Measurements from ENCODE around the gene XPR1. TPM values are rescaled to one million over a fixed set of nuclear protein-coding genes. Genes with fewer than 3 reads are reported as not detected.

Gene XPR1
- total RNA-seq, 2 donors from 2014 or later, result 39.3 to 50.9 TPM

DNA sequence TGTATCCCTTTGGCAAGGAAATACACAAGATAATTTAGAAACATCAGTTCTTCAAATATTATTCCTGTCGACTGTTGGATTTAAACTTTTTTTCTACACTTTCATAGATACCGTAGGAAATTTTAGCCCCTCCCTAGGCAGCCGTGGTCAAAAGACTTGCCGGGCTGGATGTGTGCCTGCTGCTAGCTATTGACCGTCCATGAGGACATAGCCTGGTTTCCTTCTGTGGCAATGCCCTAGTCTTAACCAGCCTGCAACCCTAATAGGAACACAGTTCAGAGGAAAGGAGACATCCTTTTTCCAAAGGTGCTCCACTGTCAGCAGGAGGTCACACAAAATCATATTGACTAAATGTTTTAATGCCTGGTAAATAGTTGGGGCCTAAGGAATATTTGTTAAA, 260.4 kb downstream of the XPR1 start:
- Mint-ChIP-seq H3K4me3 (no peak overlapping the region), H3K27me3 (ENCODE audit: insufficient read depth) (no peaks in the 10 kb centered on the region), H3K4me1 (peaks cover 8% of the 10 kb centered on the region), H3K27ac (no peak overlapping the region), H3K36me3 (ENCODE audit: low read depth) (no peaks in the 10 kb centered on the region), H3K9me3 (no peaks in the 10 kb centered on the region)
- Histone ChIP-seq H3K9me3 (ENCODE audit: control insufficient read depth, low read length) (no peaks in the 10 kb centered on the region), H3K27me3 (ENCODE audit: control insufficient read depth, insufficient read depth, low read length, poor library complexity, severe bottlenecking) (no peaks in the 10 kb centered on the region), H3K9ac (ENCODE audit: extremely low read depth, low read length, poor library complexity, severe bottlenecking) (no peak overlapping the region), H3K27ac (ENCODE audit: low read depth, low read length) (no peak overlapping the region), H3K4me1 (ENCODE audit: control insufficient read depth, insufficient read depth, low read length) (peaks cover 5% of the 10 kb centered on the region), H3K36me3 (ENCODE audit: control insufficient read depth, insufficient read depth, low read length) (no peaks in the 10 kb centered on the region), H3K4me3 (ENCODE audit: low read length) (no peak overlapping the region)
- DNase-seq, result no peak
- WGBS, 2 experiments (ENCODE audit: insufficient coverage in 1 of 2, insufficient read length in 1 of 2), result 95 to 100% methylated on average over 5 of the region's 5 CpGs
- TF ChIP-seq, protein P1, sequence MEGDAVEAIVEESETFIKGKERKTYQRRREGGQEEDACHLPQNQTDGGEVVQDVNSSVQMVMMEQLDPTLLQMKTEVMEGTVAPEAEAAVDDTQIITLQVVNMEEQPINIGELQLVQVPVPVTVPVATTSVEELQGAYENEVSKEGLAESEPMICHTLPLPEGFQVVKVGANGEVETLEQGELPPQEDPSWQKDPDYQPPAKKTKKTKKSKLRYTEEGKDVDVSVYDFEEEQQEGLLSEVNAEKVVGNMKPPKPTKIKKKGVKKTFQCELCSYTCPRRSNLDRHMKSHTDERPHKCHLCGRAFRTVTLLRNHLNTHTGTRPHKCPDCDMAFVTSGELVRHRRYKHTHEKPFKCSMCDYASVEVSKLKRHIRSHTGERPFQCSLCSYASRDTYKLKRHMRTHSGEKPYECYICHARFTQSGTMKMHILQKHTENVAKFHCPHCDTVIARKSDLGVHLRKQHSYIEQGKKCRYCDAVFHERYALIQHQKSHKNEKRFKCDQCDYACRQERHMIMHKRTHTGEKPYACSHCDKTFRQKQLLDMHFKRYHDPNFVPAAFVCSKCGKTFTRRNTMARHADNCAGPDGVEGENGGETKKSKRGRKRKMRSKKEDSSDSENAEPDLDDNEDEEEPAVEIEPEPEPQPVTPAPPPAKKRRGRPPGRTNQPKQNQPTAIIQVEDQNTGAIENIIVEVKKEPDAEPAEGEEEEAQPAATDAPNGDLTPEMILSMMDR (conservative IDR thresholded peaks at IDR 0.05), result no peak

DNA sequence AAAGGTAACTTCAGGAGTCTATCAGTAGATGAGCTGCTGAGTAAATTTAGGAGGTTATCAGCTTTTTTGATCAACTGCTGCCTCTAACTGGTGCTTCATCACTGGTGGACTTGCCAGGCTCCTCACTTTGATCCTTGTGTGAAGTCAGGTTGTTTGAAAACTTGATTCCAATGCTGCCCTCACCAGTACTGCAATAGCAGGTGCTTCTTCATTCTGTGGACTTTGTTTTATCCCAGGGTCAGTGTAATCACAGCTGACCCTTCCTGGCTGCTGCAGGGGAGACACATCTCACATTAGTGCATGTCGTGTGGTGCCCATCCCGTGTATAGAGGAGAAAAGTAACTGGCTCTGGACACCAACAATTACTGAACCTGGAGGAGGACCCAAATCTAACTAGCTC, 260.9 kb downstream of the XPR1 start:
- no peak overlapping the region for H3K9ac ChIP-seq (ENCODE audit: extremely low read depth, low read length, poor library complexity, severe bottlenecking)
- no peaks in the 10 kb centered on the region for H3K36me3 ChIP-seq (ENCODE audit: control insufficient read depth, insufficient read depth, low read length)
- H3K4me1 Mint-ChIP-seq, result peaks cover 8% of the 10 kb centered on the region
- no peaks in the 10 kb centered on the region for H3K27me3 ChIP-seq (ENCODE audit: control insufficient read depth, insufficient read depth, low read length, poor library complexity, severe bottlenecking)
- H3K36me3 Mint-ChIP-seq (ENCODE audit: low read depth), result no peaks in the 10 kb centered on the region
- no peak for DNase-seq
- H3K9me3 Mint-ChIP-seq, result no peaks in the 10 kb centered on the region
- no peak overlapping the region for H3K4me3 Mint-ChIP-seq
- H3K27me3 Mint-ChIP-seq (ENCODE audit: insufficient read depth), result no peaks in the 10 kb centered on the region
- H3K9me3 ChIP-seq (ENCODE audit: control insufficient read depth, low read length), result no peaks in the 10 kb centered on the region
- no peak overlapping the region for H3K27ac Mint-ChIP-seq
- no peak overlapping the region for H3K27ac ChIP-seq (ENCODE audit: low read depth, low read length)
- no peak overlapping the region for H3K4me3 ChIP-seq (ENCODE audit: low read length)
- peaks cover 5% of the 10 kb centered on the region for H3K4me1 ChIP-seq (ENCODE audit: control insufficient read depth, insufficient read depth, low read length)
- WGBS, 2 experiments (ENCODE audit: insufficient coverage in 1 of 2, insufficient read length in 1 of 2), result 92 to 93% methylated on average over 2 of the region's 2 CpGs
- TF ChIP-seq, protein P1 (conservative IDR thresholded peaks at IDR 0.05), result no peak

DNA sequence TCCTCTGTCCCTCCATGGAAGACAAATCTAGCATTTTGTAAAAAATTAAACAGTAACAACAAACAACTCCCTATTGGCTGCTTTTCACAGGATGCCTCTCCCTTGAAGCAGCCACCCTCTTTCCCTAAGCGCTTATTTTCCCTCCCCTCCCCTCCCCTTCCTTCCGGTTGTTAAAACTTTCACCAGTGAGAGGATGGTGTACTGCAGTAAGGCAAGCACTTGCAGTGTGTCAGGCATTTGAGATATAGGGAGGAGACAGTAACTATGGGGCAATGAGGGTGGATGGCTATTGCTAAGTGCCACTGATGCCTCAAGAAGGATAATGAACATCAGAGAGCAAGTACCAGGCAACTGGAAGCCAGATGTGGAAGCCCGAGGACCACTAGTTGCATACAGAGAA, 261.8 kb downstream of the XPR1 start:
- 91% methylated on average over 3 of the region's 3 CpGs; no CpG with 5 or more reads in 1 of the 2 experiments for WGBS, 2 experiments (ENCODE audit: insufficient coverage in 1 of 2, insufficient read length in 1 of 2)
- TF ChIP-seq, protein P1 (conservative IDR thresholded peaks at IDR 0.05), result no peak
- no peak overlapping the region for H3K4me3 Mint-ChIP-seq
- H3K36me3 Mint-ChIP-seq (ENCODE audit: low read depth), result no peaks in the 10 kb centered on the region
- H3K27me3 ChIP-seq (ENCODE audit: control insufficient read depth, insufficient read depth, low read length, poor library complexity, severe bottlenecking), result no peaks in the 10 kb centered on the region
- peaks cover 14% of the 10 kb centered on the region for H3K4me1 Mint-ChIP-seq
- H3K27ac ChIP-seq (ENCODE audit: low read depth, low read length), result no peak overlapping the region
- no peak for DNase-seq
- peaks cover 10% of the 10 kb centered on the region for H3K4me1 ChIP-seq (ENCODE audit: control insufficient read depth, insufficient read depth, low read length)
- no peaks in the 10 kb centered on the region for H3K27me3 Mint-ChIP-seq (ENCODE audit: insufficient read depth)
- no peak overlapping the region for H3K9ac ChIP-seq (ENCODE audit: extremely low read depth, low read length, poor library complexity, severe bottlenecking)
- no peak overlapping the region for H3K4me3 ChIP-seq (ENCODE audit: low read length)
- H3K9me3 ChIP-seq (ENCODE audit: control insufficient read depth, low read length), result no peaks in the 10 kb centered on the region
- H3K9me3 Mint-ChIP-seq, result no peaks in the 10 kb centered on the region
- no peak overlapping the region for H3K27ac Mint-ChIP-seq
- no peaks in the 10 kb centered on the region for H3K36me3 ChIP-seq (ENCODE audit: control insufficient read depth, insufficient read depth, low read length)
